Measurements from ENCODE around the gene EIPR1. TPM values are rescaled to one million over a fixed set of nuclear protein-coding genes. Genes with fewer than 3 reads are reported as not detected.

The EIPR1 gene
- polyA plus RNA-seq, 2 of the 4 experiments (the other 2 are of a cell fraction) = 55.0 to 65.0 TPM

- ChIA-PET POLR2A (no interaction called here), CTCF (no interaction called here)
- 94% methylated on average over 14 of the region's 14 CpGs for WGBS (ENCODE audit: missing lambda C conversion rate)
- Histone ChIP-seq H3K9me3 (no peaks in the 10 kb centered on the region), H3K4me1 (no peaks in the 10 kb centered on the region), H3K4me3 (no peak overlapping the region), H3K27ac (no peak overlapping the region), H3K4me2 (no peak overlapping the region)
- ATAC-seq = no peak
- no peak for DNase-seq (ENCODE audit: low read depth in 1 of 2, low spot score in 1 of 2)
- TF ChIP-seq EHF (CRISPR knock-in tag; IDR thresholded peaks at IDR 0.05) (no peak), ATOH8 (CRISPR knock-in tag; IDR thresholded peaks at IDR 0.05; ENCODE audit: low read depth) (no peak), RCOR1 (IDR thresholded peaks at IDR 0.05; ENCODE audit: low read depth, low read length) (no peak), BHLHE40 (IDR thresholded peaks at IDR 0.05; ENCODE audit: low read depth, low read length) (no peak), FOSB (CRISPR knock-in tag; IDR thresholded peaks at IDR 0.05) (no peak), ESRRA (IDR thresholded peaks at IDR 0.05; ENCODE audit: borderline replicate concordance, low read length) (no peak), FOSL2 (IDR thresholded peaks at IDR 0.05) (no peak), FOSL2 (CRISPR knock-in tag; IDR thresholded peaks at IDR 0.05) (no peak), ZNF302 (CRISPR knock-in tag; IDR thresholded peaks at IDR 0.05) (no peak), FOXS1 (CRISPR knock-in tag; IDR thresholded peaks at IDR 0.05) (no peak)
- TF ChIP-seq, protein P1, sequence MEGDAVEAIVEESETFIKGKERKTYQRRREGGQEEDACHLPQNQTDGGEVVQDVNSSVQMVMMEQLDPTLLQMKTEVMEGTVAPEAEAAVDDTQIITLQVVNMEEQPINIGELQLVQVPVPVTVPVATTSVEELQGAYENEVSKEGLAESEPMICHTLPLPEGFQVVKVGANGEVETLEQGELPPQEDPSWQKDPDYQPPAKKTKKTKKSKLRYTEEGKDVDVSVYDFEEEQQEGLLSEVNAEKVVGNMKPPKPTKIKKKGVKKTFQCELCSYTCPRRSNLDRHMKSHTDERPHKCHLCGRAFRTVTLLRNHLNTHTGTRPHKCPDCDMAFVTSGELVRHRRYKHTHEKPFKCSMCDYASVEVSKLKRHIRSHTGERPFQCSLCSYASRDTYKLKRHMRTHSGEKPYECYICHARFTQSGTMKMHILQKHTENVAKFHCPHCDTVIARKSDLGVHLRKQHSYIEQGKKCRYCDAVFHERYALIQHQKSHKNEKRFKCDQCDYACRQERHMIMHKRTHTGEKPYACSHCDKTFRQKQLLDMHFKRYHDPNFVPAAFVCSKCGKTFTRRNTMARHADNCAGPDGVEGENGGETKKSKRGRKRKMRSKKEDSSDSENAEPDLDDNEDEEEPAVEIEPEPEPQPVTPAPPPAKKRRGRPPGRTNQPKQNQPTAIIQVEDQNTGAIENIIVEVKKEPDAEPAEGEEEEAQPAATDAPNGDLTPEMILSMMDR (IDR thresholded peaks at IDR 0.05) = no peak
- TF ChIP-seq, protein P2, sequence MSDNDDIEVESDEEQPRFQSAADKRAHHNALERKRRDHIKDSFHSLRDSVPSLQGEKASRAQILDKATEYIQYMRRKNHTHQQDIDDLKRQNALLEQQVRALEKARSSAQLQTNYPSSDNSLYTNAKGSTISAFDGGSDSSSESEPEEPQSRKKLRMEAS (IDR thresholded peaks at IDR 0.05) = no peak
- TF ChIP-seq, protein P3, sequence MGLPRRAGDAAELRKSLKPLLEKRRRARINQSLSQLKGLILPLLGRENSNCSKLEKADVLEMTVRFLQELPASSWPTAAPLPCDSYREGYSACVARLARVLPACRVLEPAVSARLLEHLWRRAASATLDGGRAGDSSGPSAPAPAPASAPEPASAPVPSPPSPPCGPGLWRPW (IDR thresholded peaks at IDR 0.05) = no peak
- no peak for FAIRE-seq
Measured at GRCh38 chr2:3173031-3173430, 204.6 kb downstream of the EIPR1 start.

DNA sequence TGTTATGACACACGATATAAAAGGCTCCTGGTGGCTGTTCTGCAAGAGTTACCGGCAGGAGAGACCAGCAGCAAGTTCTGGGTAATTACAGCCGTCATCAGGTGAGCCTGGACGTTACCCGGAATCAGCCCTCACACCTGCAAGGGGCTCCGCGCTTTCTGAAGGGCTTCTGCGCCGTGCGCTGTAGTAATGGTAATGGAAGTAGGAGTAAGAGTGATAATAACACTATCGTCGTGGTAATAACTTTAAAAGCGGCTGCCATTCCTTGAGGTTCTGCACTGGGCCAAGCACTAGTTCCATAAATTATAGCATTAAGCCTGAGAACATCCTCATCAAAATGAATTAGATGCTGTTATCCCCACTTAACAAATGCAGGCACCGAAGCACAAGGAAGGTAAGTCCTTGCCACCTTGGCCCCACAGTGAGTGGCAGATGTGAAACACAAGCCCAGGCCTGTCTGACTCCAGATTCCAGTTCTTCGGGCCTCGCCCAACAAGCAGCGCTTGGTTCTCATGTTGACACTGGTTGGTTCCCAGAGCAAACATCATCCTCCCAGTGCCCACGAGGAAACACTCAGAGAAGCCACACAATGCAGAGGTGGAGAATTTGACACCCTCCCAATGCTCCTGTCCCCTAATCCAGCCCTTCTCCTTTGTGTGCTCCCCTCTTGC lies 205.2 kb downstream of the EIPR1 start:
- Histone ChIP-seq H3K27ac (no peak overlapping the region), H3K9me3 (no peaks in the 10 kb centered on the region), H3K4me2 (no peak overlapping the region), H3K4me1 (no peaks in the 10 kb centered on the region), H3K4me3 (no peak overlapping the region)
- FAIRE-seq = no peak
- DNase-seq (ENCODE audit: low read depth in 1 of 2, low spot score in 1 of 2) = no peak
- TF ChIP-seq CEBPB (IDR thresholded peaks at IDR 0.05) (no peak), ZFP36 (IDR thresholded peaks at IDR 0.05; ENCODE audit: borderline replicate concordance, partially characterized antibody) (no peak), HOXB5 (CRISPR knock-in tag; IDR thresholded peaks at IDR 0.05) (no peak), ATOH8 (CRISPR knock-in tag; IDR thresholded peaks at IDR 0.05; ENCODE audit: low read depth) (no peak), KDM5A (IDR thresholded peaks at IDR 0.05) (no peak), RAD21 (conservative IDR thresholded peaks at IDR 0.05 in 1 of 2, IDR thresholded peaks at IDR 0.05 in 1 of 2) (no peak), POLR2AphosphoS2 (conservative IDR thresholded peaks at IDR 0.05; ENCODE audit: low read length) (no peak), MYC (IDR thresholded peaks at IDR 0.05; ENCODE audit: borderline replicate concordance, low read length) (no peak), EP300 (IDR thresholded peaks at IDR 0.05) (no peak), ZC3H11A (IDR thresholded peaks at IDR 0.05) (no peak), RARB (CRISPR knock-in tag; IDR thresholded peaks at IDR 0.05) (no peak), RNF2 (IDR thresholded peaks at IDR 0.05; ENCODE audit: borderline replicate concordance, low read depth) (no peak), HEYL (CRISPR knock-in tag; IDR thresholded peaks at IDR 0.05) (no peak)
- TF ChIP-seq, protein P1 (IDR thresholded peaks at IDR 0.05) = no peak
- TF ChIP-seq, protein P2 (IDR thresholded peaks at IDR 0.05) = no peak
- TF ChIP-seq, protein P4, sequence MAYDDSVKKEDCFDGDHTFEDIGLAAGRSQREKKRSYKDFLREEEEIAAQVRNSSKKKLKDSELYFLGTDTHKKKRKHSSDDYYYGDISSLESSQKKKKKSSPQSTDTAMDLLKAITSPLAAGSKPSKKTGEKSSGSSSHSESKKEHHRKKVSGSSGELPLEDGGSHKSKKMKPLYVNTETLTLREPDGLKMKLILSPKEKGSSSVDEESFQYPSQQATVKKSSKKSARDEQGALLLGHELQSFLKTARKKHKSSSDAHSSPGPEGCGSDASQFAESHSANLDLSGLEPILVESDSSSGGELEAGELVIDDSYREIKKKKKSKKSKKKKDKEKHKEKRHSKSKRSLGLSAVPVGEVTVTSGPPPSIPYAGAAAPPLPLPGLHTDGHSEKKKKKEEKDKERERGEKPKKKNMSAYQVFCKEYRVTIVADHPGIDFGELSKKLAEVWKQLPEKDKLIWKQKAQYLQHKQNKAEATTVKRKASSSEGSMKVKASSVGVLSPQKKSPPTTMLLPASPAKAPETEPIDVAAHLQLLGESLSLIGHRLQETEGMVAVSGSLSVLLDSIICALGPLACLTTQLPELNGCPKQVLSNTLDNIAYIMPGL (CRISPR knock-in tag; IDR thresholded peaks at IDR 0.05; ENCODE audit: borderline replicate concordance) = no peak
- TF ChIP-seq, protein P3 (IDR thresholded peaks at IDR 0.05) = no peak
- ChIA-PET CTCF (no interaction called here), POLR2A (no interaction called here)
- 88% methylated on average over 18 of the region's 18 CpGs for WGBS (ENCODE audit: missing lambda C conversion rate)
- no peak for ATAC-seq
